Activated T-helper 1 cell treated with anti-CD3 and anti-CD28 coated beads, Interleukin-12 subunit alpha, Interleukin-12 subunit beta, Interleukin-2, Interleukin-4 antibody, amounts not matched to agents 30 ng/mL and 10 ng/mL and 1 ng/mL, durations not matched to agents 14 hours and 24 hours and 36 hours (primary cell): ENCODE measurements around the gene TEF. TPM values are rescaled to one million over a fixed set of nuclear protein-coding genes. Genes with fewer than 3 reads are reported as not detected.
"Not testable (repeated sequence)": the region's sequence is repeated elsewhere in the genome, so short reads cannot be mapped to it uniquely, and the experiment has no call there.

ENCODE experiments used
- DNase-seq: peaks from one replicate; pipeline ENCODE4 v3.0.0; 2021; ENCODE audit warnings: low spot score
- H3K27ac Mint-ChIP-seq: one replicate; pipeline ENCODE4 v1.8.0; 2021; ENCODE audit warnings: mild to moderate bottlenecking, mixed read lengths
- H3K27me3 Mint-ChIP-seq: one replicate; pipeline ENCODE4 v1.8.0; 2022; ENCODE audit warnings: mild to moderate bottlenecking, moderate library complexity, mixed read lengths; ENCODE audit not compliant: insufficient read depth
- H3K36me3 Mint-ChIP-seq: one replicate; pipeline ENCODE4 v1.8.0; 2021; ENCODE audit warnings: low read depth, mixed read lengths
- H3K4me1 Mint-ChIP-seq: one replicate; pipeline ENCODE4 v1.8.0; 2021; ENCODE audit warnings: low read depth, mixed read lengths
- H3K4me3 Mint-ChIP-seq: one replicate; pipeline ENCODE4 v1.8.0; 2021; ENCODE audit warnings: mild to moderate bottlenecking, moderate library complexity, mixed read lengths
- H3K9me3 Mint-ChIP-seq: one replicate; pipeline ENCODE4 v1.8.0; 2021; ENCODE audit warnings: mixed read lengths
- intact Hi-C: fragments of 100-400 bp; cut with micrococcal nuclease; formaldehyde crosslinking; loops from one replicate; pipeline ENCODE4 v1.15.1; 2024
- total RNA-seq: library from RNA; stranded (reverse); gene quantifications from 2 replicates; pipeline ENCODE4 v1.2.3, GENCODE V29; 2022

The TEF gene
- total RNA-seq, 1 donor from 2014 or later: 1.6 TPM

DNA sequence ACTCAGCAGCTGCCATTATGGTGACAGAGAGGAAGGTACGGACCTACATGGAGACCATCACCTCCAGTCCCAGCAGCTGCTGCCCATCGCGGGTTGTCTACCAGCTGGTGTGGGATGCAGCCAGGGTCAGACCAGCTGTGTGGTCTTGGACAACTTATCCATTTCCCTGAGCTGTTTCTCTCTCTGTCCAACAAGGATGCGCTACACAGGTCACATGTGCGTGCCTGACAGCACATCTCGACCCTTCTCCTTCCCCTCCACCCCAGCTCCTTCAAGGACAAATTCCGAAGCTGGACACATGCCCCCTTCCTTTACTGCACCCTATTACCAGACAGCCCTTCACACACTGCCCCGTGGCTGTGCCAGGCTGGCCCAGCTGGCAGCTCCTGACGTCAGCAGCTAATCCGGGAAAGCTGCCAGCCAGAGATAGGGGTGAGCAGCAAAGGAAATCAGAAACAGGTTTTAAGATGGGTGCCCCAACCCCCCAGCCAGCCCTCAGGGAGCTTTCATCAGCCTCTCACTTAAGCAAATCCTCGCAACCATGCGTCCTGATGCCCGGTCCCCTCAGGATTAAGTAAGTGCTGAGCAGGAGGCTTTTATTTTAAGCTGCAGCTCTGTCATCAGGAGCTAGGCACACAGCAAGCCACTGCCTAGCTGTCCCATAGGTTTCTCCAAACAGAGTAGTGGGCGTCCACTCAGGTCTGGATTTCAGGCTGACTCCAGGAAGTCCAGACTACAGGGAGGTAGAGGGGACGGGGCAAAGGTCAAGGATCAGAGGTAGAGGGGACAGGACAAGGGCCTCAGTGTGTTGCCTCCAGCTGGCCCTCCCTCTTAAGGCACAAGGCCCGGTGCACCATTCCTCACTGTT lies 20.3 kb downstream of the TEF start:
- H3K27ac Mint-ChIP-seq: no peak overlapping the region
- DNase-seq: no peak
- no peak overlapping the region for H3K4me3 Mint-ChIP-seq
- no peaks in the 10 kb centered on the region for H3K9me3 Mint-ChIP-seq
- peaks cover 4% of the 10 kb centered on the region for H3K36me3 Mint-ChIP-seq
- peaks cover 2% of the 10 kb centered on the region for H3K27me3 Mint-ChIP-seq
- intact Hi-C loops: loop anchor here (5.0 kb wide), 1 partner anchor 185 kb away; the partner anchor contains the start of gene PMM1
- H3K4me1 Mint-ChIP-seq: peaks cover 11% of the 10 kb centered on the region

DNA sequence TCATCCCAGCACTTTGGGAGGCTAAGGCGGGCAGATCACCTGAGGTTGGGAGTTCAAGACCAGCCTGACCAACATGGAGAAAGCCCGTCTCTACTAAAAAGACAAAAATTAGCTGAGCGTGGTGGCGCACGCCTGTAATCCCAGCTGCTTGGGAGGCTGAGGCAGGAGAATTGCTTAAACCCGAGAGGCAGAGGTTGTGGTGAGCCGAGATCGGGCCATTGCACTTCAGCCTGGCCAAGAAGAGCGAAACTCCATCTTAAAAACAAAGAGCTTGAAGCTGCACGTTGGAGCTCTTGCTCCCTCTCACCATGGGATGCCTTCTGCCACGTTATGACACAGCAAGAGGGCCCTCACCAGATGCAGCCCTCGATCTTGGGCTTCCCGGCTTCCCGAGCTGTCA lies 21.1 kb downstream of the TEF start:
- not testable (repeated sequence) for H3K9me3 Mint-ChIP-seq, DNase-seq, H3K36me3 Mint-ChIP-seq, H3K27ac Mint-ChIP-seq, H3K27me3 Mint-ChIP-seq, H3K4me3 Mint-ChIP-seq
- H3K4me1 Mint-ChIP-seq: peaks cover 11% of the 10 kb centered on the region
- intact Hi-C loops: loop anchor here (1.0 to 5.0 kb wide), 4 partner anchors 41 to 184 kb away; partner anchors contain the start of genes PHF5A and PMM1

DNA sequence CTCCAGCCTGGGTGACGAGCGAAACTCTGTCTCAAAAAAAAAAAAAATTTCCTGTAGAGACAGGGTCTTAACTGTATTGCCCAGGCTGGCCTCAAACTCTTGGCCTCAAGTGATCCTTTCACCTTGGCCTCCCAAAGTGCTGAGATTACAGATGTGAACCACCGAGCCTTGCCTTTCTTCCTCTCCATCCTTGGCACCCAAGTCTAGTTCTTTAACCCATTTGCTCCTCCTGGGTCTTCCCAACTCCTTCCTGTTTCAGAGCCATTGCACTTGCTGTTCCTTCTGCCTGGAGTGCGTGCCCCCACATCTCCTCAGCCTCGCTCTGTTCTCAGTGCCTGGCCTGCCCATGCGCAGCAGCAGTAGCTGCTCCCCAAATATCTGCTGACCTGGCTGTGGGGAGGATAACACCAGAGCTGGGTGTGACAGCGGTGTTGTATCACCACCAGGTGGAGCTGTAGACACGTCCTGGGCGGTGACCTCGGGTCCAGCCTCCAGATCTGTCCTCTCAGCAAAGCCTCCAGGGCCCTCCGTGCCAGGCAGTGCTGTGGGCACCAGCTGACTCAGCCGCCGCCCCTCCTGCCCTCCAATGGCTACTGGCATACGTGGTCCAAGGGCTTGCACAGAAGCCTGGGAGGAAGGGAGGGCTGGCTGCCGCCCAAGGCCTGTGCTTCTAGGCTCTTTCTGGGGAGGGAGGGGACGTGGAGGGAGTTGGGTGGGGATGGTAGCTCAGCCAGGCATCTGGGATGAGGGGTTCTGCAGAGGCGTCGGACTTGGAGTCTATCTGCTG lies 22.0 kb downstream of the TEF start:
- Mint-ChIP-seq H3K4me1 (peaks cover 11% of the 10 kb centered on the region), H3K4me3 (no peak overlapping the region), H3K36me3 (no peaks in the 10 kb centered on the region), H3K9me3 (no peaks in the 10 kb centered on the region), H3K27ac (peak overlapping the region; percentile 32), H3K27me3 (peaks cover 2% of the 10 kb centered on the region)
- peak; percentile 79 for DNase-seq
- intact Hi-C loops: loop anchor here (1.0 to 5.0 kb wide), 6 partner anchors 41 to 184 kb away; partner anchors contain the start of genes PHF5A and PMM1

DNA sequence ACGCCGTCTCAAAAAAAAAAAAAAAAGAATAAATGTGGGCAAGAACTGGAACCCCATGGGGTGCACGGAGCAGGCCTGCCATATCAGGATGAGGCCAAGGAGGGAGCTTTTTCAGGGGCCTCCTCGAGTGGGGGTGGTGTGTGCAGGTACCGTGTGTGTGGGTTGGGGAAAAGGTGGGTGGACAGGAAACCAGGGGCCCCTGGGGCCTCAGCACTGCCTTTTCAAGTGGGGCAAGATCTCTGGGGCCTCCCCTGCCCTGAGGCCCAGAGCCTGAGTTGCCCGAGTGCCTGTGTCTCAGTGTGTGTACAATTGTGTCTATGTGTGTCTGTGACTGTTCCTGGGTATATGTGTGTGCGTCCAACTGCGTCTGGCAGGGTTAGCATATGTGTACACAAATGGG lies 23.8 kb downstream of the TEF start:
- peak overlapping the region; percentile 44 for H3K27ac Mint-ChIP-seq
- intact Hi-C loops: no loop called here
- H3K36me3 Mint-ChIP-seq: no peaks in the 10 kb centered on the region
- no peaks in the 10 kb centered on the region for H3K9me3 Mint-ChIP-seq
- peaks cover 11% of the 10 kb centered on the region for H3K4me1 Mint-ChIP-seq
- DNase-seq: no peak
- peaks cover 2% of the 10 kb centered on the region for H3K27me3 Mint-ChIP-seq
- no peak overlapping the region for H3K4me3 Mint-ChIP-seq

GRCh38 chr22:41406410-41406809 lies 24.7 kb downstream of the TEF start:
- Mint-ChIP-seq H3K9me3 (no peaks in the 10 kb centered on the region), H3K36me3 (no peaks in the 10 kb centered on the region), H3K4me1 (peaks cover 12% of the 10 kb centered on the region), H3K4me3 (no peak overlapping the region), H3K27me3 (peaks cover 2% of the 10 kb centered on the region), H3K27ac (no peak overlapping the region)
- intact Hi-C loops: no loop called here
- DNase-seq: no peak

DNA sequence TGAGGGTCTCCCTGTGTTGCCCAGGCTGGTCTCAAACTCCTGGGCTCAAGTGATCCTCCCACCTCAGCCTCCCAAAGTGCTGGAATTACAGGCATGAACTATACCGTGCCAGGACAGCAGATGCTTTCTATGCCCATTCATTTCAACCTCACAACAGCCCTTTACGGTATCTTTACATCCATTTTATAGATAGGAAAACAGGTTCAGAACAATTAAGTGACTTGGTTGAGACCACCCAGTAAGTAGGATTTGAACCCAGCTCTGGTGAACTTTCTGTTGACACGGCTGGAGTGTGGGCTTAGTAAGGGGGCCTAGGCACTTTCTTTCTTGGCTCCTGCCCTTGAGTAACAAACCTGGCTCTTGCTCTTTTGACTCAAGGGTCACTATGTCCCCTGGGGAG lies 25.7 kb downstream of the TEF start:
- H3K9me3 Mint-ChIP-seq: no peaks in the 10 kb centered on the region

GRCh38 chr22:41408665-41409064 lies 26.9 kb downstream of the TEF start:
- no peak for DNase-seq
- H3K9me3 Mint-ChIP-seq: no peaks in the 10 kb centered on the region
- no peaks in the 10 kb centered on the region for H3K27me3 Mint-ChIP-seq
- intact Hi-C loops: no loop called here
- no peaks in the 10 kb centered on the region for H3K36me3 Mint-ChIP-seq
- no peak overlapping the region for H3K4me3 Mint-ChIP-seq
- H3K4me1 Mint-ChIP-seq: peaks cover 20% of the 10 kb centered on the region
- H3K27ac Mint-ChIP-seq: no peak overlapping the region

More for the DNA sequence above, 25.7 kb downstream of the TEF start:
- intact Hi-C loops: no loop called here
- H3K4me1 Mint-ChIP-seq: peaks cover 19% of the 10 kb centered on the region
- no peak overlapping the region for H3K4me3 Mint-ChIP-seq
- H3K27me3 Mint-ChIP-seq: no peaks in the 10 kb centered on the region
- H3K36me3 Mint-ChIP-seq: no peaks in the 10 kb centered on the region
- H3K27ac Mint-ChIP-seq: peak overlapping the region; percentile 18
- no peak for DNase-seq

GRCh38 chr22:41410311-41410751 lies 28.6 kb downstream of the TEF start:
- H3K27me3 Mint-ChIP-seq: no peaks in the 10 kb centered on the region
- H3K27ac Mint-ChIP-seq: peak overlapping the region; percentile 79
- peaks cover 29% of the 10 kb centered on the region for H3K4me1 Mint-ChIP-seq
- intact Hi-C loops: no loop called here
- no peak overlapping the region for H3K4me3 Mint-ChIP-seq
- DNase-seq: no peak
- no peaks in the 10 kb centered on the region for H3K9me3 Mint-ChIP-seq
- no peaks in the 10 kb centered on the region for H3K36me3 Mint-ChIP-seq

DNA sequence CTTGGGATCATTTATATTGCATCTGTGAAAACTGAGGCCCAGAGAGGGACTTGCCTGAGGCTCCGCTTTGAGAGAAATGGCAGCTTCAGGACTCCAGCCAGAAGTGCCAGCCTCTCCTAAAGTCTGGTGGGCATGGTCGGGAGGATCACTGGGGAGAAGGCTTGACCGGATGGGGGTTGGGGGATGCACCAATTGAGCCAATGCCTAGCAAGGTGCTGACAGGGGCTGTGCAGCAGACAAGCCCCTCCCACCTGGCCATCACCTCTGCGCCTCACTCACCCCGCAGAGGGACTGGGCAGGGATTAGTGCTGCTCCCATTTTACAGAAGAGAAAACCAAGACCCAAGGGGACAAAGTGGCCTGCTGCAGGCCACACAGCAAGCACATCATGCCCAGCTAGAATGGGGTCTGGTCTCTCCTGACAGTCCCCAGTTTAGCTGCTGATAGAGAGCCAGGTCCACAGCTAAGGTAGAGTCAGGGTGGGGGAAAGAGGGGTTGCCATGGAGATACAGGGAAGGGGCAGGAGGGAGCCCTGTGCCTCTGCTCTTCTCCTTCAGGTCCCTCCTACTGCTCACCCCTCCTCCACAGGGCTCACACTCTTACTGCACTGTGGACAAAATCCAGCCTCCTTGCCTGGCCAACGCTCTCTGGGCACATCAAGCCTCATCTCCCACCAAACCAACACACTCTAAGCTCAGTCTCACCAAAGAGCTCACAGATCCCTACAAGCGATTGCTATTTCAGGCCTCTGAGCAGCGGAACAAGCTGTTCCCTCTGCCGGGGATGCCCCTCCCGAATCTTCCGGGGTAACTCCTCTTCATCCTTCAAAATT lies 29.5 kb downstream of the TEF start:
- Mint-ChIP-seq H3K4me3 (peak overlapping the region; percentile 42), H3K36me3 (no peaks in the 10 kb centered on the region), H3K9me3 (no peaks in the 10 kb centered on the region), H3K27ac (peak overlapping the region; percentile 57), H3K27me3 (no peaks in the 10 kb centered on the region), H3K4me1 (peaks cover 33% of the 10 kb centered on the region)
- no peak for DNase-seq
- intact Hi-C loops: no loop called here

- DNase-seq: no peak
- Mint-ChIP-seq H3K27ac (no peak overlapping the region), H3K27me3 (no peaks in the 10 kb centered on the region), H3K36me3 (no peaks in the 10 kb centered on the region), H3K4me1 (peaks cover 30% of the 10 kb centered on the region), H3K9me3 (no peaks in the 10 kb centered on the region), H3K4me3 (peak overlapping the region; percentile 91)
- intact Hi-C loops: no loop called here
Observed at GRCh38 chr22:41415554-41415953, 33.8 kb downstream of the TEF start.

DNA sequence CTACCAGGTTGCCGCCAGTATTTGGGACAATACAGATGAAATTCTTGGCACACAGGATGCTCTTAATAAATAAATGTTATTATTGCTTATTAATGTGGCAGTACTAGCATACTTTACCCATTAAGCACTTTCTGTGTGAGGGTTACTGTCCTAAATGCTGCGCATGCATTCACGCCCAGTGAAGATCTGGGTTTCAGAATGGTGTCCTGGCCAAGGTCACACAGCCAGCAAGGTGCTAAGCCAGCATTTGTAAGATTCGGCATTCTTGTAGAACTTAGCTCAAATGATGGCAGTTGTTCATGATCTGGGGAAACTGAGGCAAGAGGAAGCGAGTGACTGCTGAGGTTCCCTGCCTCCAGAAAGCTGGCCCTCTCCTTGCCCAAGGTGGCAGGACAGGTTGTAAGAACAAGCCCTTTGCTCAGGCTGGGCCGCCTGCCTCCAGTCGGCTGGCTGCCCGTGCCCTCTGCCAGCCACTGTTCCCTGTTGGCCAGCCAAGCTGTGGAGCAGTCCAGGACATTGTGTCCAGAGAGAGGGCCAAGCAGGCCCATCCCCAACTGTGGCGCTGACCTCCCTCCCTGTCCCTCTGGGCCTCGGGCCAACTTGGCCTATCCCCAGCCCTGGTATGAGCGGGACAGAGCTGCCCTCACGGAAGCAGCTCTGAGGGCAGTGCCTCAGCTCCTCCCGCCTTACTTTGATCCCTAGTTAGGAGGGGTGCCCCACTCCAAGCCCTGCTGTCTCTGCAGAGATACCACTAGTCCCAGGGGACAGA lies 36.1 kb downstream of the TEF start:
- Mint-ChIP-seq H3K27ac (no peak overlapping the region), H3K27me3 (no peaks in the 10 kb centered on the region), H3K36me3 (no peaks in the 10 kb centered on the region), H3K4me3 (no peak overlapping the region), H3K4me1 (peaks cover 18% of the 10 kb centered on the region), H3K9me3 (no peaks in the 10 kb centered on the region)
- intact Hi-C loops: no loop called here
- no peak for DNase-seq

GRCh38 chr22:41418717-41419116 lies 37.0 kb downstream of the TEF start:
- Mint-ChIP-seq H3K36me3 (no peaks in the 10 kb centered on the region), H3K4me1 (peaks cover 18% of the 10 kb centered on the region), H3K4me3 (no peak overlapping the region), H3K9me3 (no peaks in the 10 kb centered on the region), H3K27ac (no peak overlapping the region), H3K27me3 (no peaks in the 10 kb centered on the region)
- intact Hi-C loops: no loop called here
- no peak for DNase-seq
